HL-60 (cell line): Measurements from ENCODE around the gene TSPAN31.

ENCODE experiments used
- DNase-seq, 2 experiments: peaks; one replicate each; pipeline ENCODE4 v3.0.0-alpha.2; 2010 to 2020; ENCODE audit warnings: low read depth in 1 of 2, low spot score in 1 of 2
- H3K27ac ChIP-seq: fragments of 250-450 bp; sonication (Bioruptor Pico); replicated peaks from 2 replicates; pipeline ENCODE4 v1.5.1; 2020; ENCODE audit warnings: mild to moderate bottlenecking, moderate library complexity
- H3K27me3 ChIP-seq: fragments of 250-450 bp; sonication (Bioruptor Pico); 2 replicates; pipeline ENCODE4 v1.5.1; 2021; ENCODE audit warnings: mild to moderate bottlenecking, moderate library complexity; ENCODE audit not compliant: insufficient read depth, poor library complexity, severe bottlenecking
- H3K4me3 ChIP-seq: replicated peaks from 2 replicates; pipeline ENCODE4 v1.5.1; 2011; ENCODE audit warnings: mild to moderate bottlenecking, control low read depth, low read length; ENCODE audit not compliant: insufficient read depth
- GABPA ChIP-seq: IDR thresholded peaks from 2 replicates; pipeline ENCODE4 v1.6.1; 2012; ENCODE audit warnings: low read depth
- POLR2AphosphoS5 ChIP-seq: IDR thresholded peaks from 2 replicates; pipeline ENCODE4 v1.6.1; 2012; ENCODE audit warnings: low read depth
- SPI1 ChIP-seq: IDR thresholded peaks from 2 replicates; pipeline ENCODE4 v1.6.1; 2012; ENCODE audit warnings: low read depth, mild to moderate bottlenecking, borderline replicate concordance
- TF ChIP-seq, protein P1 (sequence below): IDR thresholded peaks from one replicate; pipeline ENCODE4 v1.5.1; 2011; ENCODE audit warnings: low read length, control low read depth, inconsistent platforms; ENCODE audit not compliant: insufficient read depth
- TF ChIP-seq, protein P2 (sequence below): IDR thresholded peaks from 2 replicates; pipeline ENCODE4 v1.6.1; 2012; ENCODE audit warnings: low read depth; ENCODE audit not compliant: insufficient replicate concordance

Gene TSPAN31

DNA sequence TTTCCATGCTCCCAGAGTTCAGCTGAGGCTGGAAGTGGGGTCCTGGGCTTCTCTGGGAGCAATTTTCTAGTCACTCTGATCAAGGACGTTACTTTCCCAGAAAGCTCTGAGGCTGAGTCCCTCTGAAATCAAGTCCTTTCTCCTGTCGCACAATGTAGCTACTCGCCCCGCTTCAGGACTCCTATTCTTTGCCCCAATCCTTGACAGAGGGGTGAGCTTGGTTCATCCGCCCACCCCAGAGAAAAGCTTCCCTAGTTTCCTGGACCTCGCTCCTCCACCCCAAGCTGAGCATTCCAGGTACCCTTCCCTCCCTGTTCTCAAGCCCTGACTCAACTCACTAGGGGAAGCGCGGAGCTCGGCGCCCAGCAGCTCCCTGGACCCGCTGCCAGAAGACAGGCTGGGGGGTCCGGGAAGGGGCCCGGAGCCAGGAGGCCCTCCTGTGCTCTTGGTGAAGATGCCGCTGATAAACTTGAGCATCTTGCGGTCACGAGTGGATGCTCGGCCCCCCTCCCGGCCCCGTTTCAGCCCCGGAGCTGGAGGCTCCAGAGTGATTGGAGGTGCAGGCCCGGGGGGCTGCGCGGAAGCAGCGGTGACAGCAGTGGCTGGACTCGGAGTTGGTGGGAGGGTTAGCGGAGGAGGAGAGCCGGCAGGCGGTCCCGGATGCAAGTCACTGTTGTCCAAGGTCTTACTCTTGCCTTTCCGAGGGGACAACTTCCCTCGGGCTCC, 7.9 kb upstream of the TSPAN31 start:
- Histone ChIP-seq H3K27me3 (no peaks in the 10 kb centered on the region), H3K4me3 (no peak overlapping the region), H3K27ac (no peak overlapping the region)
- DNase-seq: no peak
- TF ChIP-seq SPI1 (no peak), GABPA (no peak), POLR2AphosphoS5 (no peak)
- TF ChIP-seq, protein P1, sequence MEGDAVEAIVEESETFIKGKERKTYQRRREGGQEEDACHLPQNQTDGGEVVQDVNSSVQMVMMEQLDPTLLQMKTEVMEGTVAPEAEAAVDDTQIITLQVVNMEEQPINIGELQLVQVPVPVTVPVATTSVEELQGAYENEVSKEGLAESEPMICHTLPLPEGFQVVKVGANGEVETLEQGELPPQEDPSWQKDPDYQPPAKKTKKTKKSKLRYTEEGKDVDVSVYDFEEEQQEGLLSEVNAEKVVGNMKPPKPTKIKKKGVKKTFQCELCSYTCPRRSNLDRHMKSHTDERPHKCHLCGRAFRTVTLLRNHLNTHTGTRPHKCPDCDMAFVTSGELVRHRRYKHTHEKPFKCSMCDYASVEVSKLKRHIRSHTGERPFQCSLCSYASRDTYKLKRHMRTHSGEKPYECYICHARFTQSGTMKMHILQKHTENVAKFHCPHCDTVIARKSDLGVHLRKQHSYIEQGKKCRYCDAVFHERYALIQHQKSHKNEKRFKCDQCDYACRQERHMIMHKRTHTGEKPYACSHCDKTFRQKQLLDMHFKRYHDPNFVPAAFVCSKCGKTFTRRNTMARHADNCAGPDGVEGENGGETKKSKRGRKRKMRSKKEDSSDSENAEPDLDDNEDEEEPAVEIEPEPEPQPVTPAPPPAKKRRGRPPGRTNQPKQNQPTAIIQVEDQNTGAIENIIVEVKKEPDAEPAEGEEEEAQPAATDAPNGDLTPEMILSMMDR: no peak

DNA sequence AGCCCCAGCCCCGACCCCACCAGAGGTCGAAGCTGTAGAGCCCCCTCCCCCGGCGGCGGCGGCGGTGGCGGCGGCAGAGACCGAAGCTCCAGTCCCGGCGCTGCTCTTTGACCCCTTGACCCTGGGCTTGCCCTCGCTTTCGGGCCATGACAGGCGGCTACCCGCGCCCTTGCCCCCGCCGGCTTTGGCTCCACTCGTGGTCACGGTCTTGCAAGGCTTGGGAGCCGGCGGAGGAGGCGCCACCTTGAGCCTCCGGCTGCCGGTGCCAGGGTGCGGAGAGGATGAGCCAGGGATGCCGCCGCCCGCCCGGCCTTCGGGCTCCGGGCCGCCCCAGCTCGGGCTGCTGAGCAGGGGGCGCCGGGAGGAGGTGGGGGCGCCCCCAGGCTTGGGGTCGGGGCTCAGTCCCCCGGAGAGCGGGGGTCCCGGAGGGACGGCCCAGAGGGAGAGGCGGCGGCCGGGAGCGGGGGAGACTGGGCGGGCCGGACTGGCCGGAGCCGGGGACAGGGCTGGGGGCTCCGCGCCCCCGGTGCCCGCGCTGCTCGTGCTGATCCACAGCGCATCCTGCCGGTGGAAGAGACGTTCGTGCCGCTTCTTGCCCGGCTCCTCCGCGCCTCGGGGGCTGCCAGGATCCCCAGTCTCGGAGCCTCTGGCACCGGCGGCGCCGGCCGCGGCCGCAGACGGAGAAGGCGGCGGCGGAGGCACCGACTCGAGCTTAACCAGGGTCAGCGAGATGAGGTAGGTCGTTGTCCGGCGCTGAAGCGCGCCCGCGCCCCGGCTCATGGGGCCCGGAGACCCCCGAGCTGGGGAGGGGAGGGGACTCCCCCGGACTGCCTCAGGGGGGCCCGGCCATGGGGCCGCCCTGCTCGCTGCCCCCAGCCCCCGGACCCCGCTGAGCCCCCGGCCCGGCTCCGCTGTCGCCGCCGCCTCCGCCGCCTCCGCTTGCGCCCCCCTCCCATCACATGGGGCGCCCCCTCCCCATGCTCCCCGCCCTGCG, 7.1 kb upstream of the TSPAN31 start:
- no peak for TF ChIP-seq POLR2AphosphoS5
- TF ChIP-seq, protein P1: no peak
- TF ChIP-seq, protein P2, sequence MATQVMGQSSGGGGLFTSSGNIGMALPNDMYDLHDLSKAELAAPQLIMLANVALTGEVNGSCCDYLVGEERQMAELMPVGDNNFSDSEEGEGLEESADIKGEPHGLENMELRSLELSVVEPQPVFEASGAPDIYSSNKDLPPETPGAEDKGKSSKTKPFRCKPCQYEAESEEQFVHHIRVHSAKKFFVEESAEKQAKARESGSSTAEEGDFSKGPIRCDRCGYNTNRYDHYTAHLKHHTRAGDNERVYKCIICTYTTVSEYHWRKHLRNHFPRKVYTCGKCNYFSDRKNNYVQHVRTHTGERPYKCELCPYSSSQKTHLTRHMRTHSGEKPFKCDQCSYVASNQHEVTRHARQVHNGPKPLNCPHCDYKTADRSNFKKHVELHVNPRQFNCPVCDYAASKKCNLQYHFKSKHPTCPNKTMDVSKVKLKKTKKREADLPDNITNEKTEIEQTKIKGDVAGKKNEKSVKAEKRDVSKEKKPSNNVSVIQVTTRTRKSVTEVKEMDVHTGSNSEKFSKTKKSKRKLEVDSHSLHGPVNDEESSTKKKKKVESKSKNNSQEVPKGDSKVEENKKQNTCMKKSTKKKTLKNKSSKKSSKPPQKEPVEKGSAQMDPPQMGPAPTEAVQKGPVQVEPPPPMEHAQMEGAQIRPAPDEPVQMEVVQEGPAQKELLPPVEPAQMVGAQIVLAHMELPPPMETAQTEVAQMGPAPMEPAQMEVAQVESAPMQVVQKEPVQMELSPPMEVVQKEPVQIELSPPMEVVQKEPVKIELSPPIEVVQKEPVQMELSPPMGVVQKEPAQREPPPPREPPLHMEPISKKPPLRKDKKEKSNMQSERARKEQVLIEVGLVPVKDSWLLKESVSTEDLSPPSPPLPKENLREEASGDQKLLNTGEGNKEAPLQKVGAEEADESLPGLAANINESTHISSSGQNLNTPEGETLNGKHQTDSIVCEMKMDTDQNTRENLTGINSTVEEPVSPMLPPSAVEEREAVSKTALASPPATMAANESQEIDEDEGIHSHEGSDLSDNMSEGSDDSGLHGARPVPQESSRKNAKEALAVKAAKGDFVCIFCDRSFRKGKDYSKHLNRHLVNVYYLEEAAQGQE: no peak
- no peak for TF ChIP-seq GABPA
- TF ChIP-seq SPI1: no peak
- DNase-seq: no peak
- H3K27ac ChIP-seq: no peak overlapping the region
- no peaks in the 10 kb centered on the region for H3K27me3 ChIP-seq
- no peak overlapping the region for H3K4me3 ChIP-seq

DNA sequence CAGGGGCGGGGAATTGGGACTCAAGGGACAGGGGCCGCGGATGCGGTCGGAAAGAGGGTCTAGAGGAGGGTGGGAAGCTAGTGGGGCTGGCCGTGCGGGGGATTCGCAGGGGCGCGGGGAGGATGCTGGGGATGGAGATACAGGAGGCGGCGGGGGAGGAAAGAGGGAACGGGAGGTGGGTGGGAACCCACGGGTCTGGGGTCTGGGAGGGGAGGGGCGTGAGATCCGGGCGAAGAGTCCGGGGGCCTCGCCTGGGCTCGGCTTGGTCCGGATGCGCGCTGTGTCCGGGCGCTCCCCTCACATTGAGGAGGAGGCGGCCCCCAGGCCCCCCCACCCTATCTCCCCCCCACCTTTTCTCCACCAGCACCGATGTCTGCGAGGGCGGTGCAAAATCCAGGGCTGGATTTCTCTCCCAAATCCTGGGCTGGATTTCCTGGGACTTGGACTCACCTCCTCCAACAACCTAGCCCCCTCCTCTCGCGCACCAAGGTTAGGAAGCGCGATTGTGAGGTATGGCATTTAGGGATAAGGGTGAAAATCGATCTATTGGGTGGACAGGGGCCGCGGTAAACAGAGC, 6.1 kb upstream of the TSPAN31 start, which contains the start of gene AGAP2:
Gene AGAP2, minus strand, starts transcription at position 82 of the 577 bp plus-strand sequence. CDS start 496 bp downstream, outside the sequence.
- TF ChIP-seq POLR2AphosphoS5 (no peak), SPI1 (no peak)
- TF ChIP-seq, protein P2: no peak
- no peak for DNase-seq
- H3K27me3 ChIP-seq: no peaks in the 10 kb centered on the region

GRCh38 chr12:57739387-57739786, 5.5 kb upstream of the TSPAN31 start:
- DNase-seq: no peak
- TF ChIP-seq GABPA: no peak
- TF ChIP-seq POLR2AphosphoS5: no peak
- TF ChIP-seq, protein P2: no peak
- TF ChIP-seq, protein P1: no peak
- no peak for TF ChIP-seq SPI1
- H3K27me3 ChIP-seq: no peaks in the 10 kb centered on the region
- no peak overlapping the region for H3K27ac ChIP-seq
- H3K4me3 ChIP-seq: no peak overlapping the region

More for the DNA sequence above, 6.1 kb upstream of the TSPAN31 start, which contains the start of gene AGAP2:
- Histone ChIP-seq H3K27ac (no peak within 1 kb of the TSS), H3K4me3 (no peak within 1 kb of the TSS)
